NCI-H1436 (cell line): ENCODE data around the gene KCNA2.

ENCODE experiments used
- DNase-seq: peaks from one replicate; lab custom pipeline; 2025; lab: John Stamatoyannopoulos, UW

Gene KCNA2

DNA sequence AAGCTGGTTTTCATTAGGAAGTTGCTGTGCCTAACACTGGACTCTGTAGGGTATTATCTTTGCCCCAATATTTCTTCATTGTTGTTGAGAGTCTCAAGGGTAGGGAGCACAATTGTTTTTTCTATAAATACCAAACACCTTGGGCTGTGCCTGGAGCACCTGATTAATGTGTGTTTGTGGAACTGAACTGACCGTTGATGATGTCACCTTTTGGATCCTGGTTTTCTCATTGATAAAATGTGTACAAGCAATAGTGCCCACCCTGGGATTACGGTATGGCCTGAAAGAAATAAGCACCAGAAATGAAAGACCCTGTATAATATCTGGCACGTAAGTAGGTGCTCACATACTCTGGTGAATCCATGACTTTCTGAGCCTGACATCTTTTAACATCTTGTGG is 39.3 kb downstream of the KCNA2 start:
- DNase-seq, result no peak

DNA sequence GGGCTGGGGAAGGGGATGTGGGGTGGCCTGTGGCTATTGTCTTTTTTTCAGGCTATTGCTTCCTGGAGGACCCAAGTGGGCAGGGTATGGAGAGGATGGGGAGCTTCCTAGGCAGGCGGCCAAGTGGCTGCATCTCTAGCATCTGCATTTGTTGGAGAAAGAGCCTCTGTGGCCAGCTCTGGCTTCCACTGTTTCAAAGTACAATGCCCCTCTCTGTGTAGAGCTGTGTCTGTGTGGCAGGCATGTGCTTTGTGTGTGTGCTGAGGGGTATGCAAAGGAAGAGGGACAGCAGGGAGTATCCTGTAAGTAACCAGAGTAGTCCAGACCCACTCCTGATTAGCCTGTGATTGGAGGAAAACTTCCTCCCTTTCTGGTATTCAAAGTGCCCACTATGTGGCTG is 40.6 kb downstream of the KCNA2 start:
- DNase-seq, result no peak

DNA sequence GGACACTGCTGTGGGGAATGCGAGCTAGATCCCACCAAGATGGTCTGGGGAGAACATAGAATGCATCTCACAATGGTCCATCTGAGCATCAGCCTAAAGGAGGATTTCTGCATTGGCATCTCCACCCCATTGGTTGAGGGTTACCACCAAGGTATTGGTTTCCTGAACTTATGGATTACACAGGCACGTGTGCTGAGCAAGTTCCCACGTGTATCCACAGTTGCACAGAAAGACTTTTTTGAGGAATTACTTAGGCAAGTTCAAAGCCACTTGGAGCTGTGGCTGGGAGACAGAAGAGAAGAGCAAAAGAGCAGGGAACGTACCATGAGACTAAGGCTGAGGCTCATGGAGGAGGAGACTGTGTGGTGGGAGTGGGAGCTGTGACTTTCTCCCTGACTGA is 43.1 kb downstream of the KCNA2 start:
- no peak for DNase-seq

DNA sequence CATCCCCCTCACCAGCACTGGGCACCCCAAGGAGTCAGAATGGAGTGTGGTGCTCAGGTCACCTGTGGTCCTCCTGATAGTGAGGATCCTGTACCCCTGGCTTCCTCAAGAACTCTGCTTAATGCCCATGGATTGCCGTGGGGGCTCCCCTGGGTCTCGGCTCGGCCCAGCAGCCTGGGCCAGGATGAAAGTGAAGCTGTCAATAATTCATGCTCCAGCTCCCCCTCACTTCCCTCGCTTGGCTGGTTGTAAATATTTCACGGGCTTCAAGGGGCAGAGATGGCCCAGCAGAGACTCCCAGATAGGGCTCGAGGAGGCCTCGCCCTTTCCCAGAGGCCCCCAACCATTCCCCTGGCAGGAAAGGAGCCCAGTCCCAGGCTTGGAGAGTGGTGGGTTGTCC is 44.6 kb downstream of the KCNA2 start:
- DNase-seq, result no peak

DNA sequence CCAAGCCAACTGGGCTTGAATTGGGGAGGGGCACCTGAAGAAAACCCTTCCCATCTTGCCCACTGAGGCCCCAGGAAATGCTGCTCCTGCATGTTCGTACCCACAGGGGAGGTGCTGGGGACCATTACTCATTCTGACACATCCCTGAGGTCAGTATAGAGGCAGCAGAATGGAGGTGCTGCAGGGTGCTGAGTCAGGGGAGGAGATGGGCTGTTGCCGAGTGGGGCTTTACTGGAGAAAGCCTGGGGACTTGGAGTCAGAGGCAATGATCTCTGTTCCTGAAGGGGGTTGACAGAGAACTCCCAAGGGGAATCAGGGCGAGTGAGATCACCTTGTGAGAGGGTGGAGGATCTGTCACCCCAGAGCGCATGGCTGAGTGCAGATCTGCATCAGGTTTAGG is 47.0 kb downstream of the KCNA2 start:
- no peak for DNase-seq

DNA sequence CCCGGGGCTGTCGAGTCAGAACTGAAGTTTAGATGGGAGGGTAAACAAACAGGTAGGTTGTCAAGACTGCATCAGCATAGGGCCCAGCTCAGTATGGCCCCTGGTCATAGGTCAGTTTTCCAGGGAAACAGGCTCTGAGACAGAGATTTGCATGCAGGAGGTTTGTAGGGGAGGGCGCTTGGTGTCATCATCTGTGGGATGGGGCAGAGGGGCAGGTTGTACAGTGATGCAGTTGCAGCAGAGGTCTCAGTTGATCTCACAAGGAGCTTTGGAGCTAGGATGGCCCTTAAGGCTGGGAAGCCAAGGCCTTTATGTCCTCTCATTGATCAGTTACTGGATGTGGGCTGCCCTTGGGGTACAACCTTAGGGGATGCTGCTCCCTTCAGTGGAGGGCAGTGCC is 48.7 kb downstream of the KCNA2 start:
- DNase-seq, result no peak

DNA sequence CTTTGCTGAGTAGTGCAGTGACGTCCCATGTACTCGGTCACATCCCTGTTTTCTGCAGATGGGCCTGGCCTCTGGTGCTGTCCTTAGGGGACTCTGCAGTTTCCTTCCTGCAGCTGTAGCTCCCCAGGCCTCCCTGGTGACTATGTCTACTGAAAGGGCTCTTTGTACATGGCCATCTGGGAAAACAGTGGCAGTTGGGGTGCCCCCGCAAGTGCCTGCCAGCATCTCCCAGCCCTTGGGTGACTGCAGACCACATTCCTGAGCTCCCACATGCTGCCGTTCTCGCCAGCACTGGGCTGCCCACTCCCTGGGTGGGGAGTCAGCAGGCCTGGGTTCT is 49.7 kb downstream of the KCNA2 start:
- no peak for DNase-seq

DNA sequence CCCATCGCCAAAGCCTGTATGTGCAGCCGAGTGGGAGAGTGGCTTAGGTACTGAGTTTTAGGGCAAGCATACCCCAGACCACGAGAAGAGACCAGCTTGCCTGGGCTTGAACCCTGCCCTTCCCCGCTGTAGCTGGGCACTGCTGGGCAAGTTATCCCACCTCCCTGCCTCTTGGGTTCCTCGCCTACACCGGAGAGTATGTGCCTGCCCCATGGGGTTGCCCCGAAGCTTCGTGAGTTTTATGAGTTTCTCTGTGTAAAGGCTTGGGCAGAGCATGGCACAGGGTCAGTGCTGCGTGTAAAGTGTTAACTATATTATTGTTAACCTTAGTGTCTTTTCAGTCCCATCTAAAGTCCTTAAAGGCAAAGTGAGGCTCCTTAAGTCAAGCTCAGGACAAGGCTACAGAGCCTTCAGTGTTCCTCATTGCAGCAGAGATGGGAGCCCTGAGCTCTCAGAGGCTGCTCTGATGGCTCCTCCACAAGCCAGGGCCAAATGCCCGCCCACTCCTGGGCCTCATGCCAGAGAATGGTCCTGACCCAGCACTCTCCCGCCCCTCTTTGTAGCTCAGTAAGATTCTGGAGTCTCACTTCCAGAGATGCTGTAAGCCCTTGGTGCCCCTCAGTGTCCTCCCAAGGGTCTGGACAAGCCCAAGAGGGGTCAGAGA is 50.2 kb downstream of the KCNA2 start:
- DNase-seq, result no peak

DNA sequence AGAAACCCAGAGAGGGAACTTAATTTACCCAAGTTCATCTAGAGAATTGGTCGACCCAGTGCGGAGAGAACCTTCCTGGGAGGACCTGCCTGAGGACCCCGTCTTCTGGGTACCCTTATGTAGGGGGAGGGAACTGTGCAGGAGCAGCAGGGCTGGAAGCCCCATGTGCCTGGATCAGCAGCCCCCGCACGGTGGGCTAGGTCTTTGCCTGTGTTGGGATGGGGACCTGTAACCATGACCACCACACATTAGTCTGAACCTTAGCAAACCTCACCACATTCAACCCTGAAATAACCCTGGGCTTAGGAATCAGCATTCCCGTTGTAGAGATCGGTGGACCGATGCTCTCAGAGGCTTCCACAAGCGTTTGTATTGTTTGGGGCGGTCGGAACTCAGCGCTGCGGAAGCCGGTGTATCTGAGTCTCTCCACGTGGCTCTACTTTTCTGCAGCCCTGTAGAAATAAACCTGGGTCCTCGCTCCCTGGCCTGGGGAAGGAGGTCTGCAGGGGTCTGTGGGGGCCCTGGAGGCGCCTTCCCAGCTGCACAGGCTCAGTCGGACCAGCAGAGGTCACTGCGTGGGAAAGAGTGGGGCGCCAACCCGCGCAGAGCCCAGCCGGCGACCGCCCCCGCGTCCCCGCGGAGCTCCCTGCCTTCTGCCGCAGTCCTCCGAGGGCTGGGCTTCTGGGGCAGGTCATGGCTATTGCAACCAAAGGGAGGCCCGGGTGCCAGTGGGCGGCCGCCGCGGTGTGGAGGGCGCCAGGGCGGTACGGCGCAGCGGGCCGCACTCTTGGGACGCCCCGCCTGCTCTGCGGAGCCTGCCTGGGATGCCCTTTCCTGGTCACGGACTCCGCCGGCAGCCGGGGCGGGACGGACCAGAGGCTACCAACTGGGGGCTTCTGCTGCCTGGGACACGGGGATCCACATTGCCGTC is 51.0 kb downstream of the KCNA2 start:
- DNase-seq, result no peak

DNA sequence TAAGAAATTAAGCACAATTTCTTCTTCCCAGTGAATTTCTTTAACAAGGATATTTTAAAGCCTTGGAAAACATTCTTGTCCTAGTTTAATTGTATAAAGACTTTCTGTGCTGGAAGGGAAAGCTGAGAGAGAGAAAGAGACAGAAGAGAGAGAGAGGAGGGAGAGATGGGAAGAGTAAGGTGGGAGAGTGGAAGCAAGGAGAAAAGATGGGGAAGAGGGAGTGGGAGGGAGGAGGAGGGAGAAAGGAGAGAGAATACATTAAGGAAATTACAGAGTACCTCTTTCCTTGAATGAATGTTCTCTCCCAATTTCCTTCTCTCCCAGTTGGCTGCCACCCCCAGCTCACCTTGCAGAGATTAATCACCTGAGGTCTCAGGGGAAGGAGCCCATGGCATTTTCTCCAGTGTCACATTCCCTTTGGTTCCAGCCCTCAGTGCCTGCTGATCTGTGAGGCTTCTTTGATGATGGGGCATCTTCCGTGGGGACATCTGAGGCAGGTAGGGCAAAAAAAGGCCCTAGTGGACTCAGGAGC is 54.8 kb downstream of the KCNA2 start:
- DNase-seq, result no peak

DNA sequence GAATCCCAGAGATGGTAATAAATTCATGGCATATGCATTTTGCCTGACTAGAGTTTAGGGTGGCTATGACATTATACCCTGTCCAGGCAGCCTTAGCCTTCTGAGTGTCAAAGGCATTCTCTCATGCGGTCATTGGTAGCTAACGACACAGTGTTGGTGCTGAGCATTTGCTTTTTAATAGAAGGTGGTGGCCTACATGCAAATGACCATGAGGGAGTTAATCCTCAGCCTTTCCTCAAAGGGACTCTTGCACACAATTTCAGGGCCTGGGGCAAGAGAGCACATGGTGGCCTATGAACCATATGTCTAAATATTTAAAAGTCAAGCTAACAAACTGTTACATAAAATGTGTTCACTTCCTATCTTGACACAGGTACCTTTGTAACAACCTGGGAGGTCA is 56.3 kb downstream of the KCNA2 start:
- DNase-seq, result no peak

DNA sequence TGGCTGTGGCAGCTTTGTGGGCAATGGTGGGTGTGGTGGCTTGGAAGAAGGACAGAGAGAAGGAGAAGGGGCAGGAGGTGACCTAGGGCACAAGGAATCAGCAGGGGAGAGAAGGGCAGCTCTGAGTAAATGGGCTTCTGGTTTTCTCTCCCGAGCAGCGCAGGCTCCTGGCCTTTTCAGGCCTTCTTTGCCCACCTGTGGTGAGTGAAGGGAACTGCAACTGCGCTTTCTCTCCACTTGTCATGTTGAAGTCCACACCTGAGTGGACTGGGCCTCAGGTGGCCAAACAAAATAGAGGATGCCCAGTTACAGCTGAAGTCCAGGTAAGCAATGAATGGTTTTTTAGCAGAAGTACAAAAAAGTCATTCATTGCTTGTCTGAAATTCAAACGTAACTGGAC is 57.8 kb downstream of the KCNA2 start:
- no peak for DNase-seq

DNA sequence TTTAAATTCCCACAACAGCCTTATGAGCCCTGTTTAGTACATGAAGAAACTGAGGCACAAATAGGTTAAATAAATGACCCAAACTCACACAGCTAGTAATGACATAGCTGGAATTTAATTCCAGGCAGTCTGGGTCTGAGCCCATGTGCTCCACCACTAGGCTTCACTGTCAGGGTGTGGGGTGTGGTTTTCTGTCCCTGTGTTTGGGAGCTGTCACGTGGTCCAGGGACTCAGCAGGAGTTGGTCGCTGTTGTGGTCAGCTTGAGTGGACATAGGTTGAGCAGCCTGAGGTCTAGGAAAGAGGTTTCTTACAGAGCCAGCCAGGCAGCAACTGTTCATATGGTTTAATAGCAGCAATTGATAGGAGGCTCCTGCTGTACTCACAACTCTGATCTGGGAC is 59.1 kb downstream of the KCNA2 start:
- no peak for DNase-seq

DNA sequence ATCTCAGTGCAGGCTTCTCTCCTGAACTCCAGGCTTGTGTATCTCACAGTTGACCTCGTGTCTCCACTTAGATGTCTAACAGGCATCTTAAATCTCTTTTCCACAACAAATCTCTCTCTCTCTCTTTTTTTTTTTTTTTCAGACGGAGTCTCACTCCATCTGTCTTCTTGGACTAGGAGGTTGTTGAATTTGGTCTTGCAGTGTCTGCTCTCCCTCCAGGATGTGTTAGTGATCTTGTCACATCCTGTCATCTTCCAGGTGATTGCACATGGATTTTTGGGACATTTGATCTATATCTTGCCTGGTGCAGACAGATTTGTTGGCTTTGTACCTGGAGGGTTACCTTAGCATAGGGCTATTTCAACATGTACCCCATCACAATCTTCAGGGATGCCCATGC is 60.7 kb downstream of the KCNA2 start:
- no peak for DNase-seq

DNA sequence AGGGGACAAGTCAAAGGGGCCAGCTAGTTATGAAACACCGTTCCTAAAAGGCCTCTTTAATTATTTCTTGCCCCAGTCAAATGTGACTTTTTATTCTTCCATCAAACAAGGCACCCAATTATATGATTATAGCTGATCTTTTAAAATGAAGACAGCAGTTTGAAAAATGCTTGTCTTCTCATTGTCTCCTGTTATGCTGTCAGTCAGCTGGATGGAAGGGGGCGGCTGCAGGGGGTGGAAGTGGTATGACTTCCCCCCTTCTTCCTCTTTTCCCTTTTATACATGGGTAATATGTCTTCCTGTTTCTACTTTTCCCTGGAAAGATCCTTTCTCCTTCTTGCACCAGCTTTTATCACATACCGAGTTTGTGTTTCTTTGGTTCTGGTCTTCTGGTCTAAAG is 61.4 kb downstream of the KCNA2 start:
- DNase-seq, result no peak
